Measurements from ENCODE around the gene DIRAS1. TPM values are rescaled to one million over a fixed set of nuclear protein-coding genes. Genes with fewer than 3 reads are reported as not detected.

The DIRAS1 gene
- total and polyA plus RNA-seq, 4 donors, result 0.01 to 0.09 (median 0.08) TPM; not detected in 1

DNA sequence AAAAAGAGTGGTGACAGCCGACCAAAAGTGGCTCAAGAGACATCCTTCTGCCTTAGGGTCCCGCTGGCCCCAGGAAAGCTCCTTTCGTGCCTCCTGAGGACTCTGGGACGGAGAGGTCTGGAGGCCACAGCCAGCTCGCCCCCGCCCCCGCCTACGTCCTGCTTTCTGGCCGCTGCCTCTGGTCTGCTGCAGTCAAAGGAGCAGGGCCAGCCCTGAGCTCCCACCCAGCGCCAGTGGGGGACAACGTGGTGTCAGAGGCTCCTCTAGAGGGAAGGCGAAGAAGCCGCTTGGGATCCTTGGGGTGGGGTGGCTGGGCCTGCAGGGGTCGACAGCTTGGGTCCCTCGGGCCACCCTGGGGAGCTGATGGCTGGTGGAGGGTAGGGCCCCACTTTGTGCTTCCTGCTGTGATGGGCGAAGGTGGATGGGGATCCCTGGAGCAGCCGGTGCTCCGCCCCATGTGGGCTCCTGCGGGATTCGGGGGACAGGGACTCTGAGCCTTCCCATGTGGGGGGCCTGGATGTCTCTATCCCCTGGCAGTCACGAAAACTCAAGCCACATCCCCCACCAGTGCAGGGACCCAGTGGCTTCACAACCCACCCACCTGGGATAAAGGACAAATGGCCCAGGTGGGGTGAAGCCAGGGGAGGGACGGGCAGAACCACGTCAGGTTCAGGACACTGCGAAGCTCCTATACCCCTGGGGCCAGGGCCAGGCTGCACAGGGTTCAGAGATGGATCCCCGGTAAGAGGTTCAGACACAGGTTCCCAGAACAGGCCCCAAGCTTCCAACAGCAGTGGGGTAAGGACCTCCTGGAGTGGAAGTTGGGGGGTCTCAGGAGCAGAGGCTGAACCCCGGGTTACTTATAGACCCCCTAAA, 9.0 kb upstream of the DIRAS1 start:
- no peak for DNase-seq (ENCODE audit: low spot score)
- no peak overlapping the region for H3K9ac ChIP-seq (ENCODE audit: low read depth in 1 of 2, low read length in 2 of 2)
- no peak overlapping the region for H3K27ac ChIP-seq (ENCODE audit: low read depth in 1 of 2, low read length in 2 of 2)
- H3K4me3 ChIP-seq (ENCODE audit: low read depth in 1 of 3, low read length in 3 of 3), result no peak overlapping the region
- no peaks in the 10 kb centered on the region for H3K4me1 ChIP-seq (ENCODE audit: control insufficient read depth in 4 of 4, insufficient read depth in 4 of 4, low read length in 3 of 4)
- H3K36me3 ChIP-seq (ENCODE audit: control insufficient read depth in 4 of 4, insufficient read depth in 3 of 4, low read depth in 1 of 4, low read length in 3 of 4), result peaks cover 0 to 12% (median 3%) of the 10 kb centered on the region in 4 donors
- no peaks in the 10 kb centered on the region for H3K27me3 ChIP-seq (ENCODE audit: control insufficient read depth in 4 of 4, insufficient read depth in 4 of 4, low read length in 3 of 4)
- WGBS, result 92% methylated on average over 26 of the region's 26 CpGs
- TF ChIP-seq TAF1 (conservative IDR thresholded peaks at IDR 0.05), result no peak
- TF ChIP-seq, protein P1, sequence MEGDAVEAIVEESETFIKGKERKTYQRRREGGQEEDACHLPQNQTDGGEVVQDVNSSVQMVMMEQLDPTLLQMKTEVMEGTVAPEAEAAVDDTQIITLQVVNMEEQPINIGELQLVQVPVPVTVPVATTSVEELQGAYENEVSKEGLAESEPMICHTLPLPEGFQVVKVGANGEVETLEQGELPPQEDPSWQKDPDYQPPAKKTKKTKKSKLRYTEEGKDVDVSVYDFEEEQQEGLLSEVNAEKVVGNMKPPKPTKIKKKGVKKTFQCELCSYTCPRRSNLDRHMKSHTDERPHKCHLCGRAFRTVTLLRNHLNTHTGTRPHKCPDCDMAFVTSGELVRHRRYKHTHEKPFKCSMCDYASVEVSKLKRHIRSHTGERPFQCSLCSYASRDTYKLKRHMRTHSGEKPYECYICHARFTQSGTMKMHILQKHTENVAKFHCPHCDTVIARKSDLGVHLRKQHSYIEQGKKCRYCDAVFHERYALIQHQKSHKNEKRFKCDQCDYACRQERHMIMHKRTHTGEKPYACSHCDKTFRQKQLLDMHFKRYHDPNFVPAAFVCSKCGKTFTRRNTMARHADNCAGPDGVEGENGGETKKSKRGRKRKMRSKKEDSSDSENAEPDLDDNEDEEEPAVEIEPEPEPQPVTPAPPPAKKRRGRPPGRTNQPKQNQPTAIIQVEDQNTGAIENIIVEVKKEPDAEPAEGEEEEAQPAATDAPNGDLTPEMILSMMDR (IDR thresholded peaks at IDR 0.05; ENCODE audit: low read depth, low read length, missing input control), result no peak
- no peak for TF ChIP-seq HNF4A (conservative IDR thresholded peaks at IDR 0.05)
- TF ChIP-seq NR2F2 (IDR thresholded peaks at IDR 0.05), result no peak
- no peak for TF ChIP-seq JUND (IDR thresholded peaks at IDR 0.05)
- H3K9me3 ChIP-seq (ENCODE audit: control insufficient read depth in 4 of 4, low read length in 3 of 4), result no peaks in the 10 kb centered on the region

DNA sequence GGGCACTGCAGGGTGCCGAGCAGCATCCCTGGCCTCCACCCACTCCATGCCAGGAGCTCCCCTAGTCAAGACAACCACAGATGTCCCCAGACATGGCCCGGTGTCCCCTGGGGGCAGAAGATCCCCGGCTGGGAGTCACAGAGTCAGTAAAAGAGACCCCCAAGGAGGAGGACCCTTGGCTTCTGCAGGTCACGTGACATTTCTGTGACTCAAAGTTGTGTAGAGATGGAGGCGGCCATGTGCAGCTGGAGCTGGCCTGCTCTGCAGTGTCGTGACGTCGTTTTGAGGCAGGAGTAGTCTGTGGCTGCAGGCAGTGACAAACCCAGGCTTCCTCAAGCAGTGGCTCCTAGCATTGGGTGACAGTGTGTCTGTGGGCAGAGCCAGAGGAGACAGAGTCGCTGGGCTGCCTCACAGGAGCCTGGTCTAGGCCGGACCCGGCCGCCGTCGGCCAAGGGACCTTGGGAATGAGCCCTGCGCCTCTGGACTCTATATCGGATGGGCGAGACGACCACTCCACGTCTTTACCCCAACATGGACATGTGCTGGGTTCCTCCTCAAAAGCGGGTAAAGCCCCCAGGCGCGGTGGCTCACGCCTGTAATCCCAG, 7.7 kb upstream of the DIRAS1 start:
- H3K27ac ChIP-seq (ENCODE audit: low read depth in 1 of 2, low read length in 2 of 2), result no peak overlapping the region
- H3K36me3 ChIP-seq (ENCODE audit: control insufficient read depth in 4 of 4, insufficient read depth in 3 of 4, low read depth in 1 of 4, low read length in 3 of 4), result peaks cover 0 to 3% (median under 1%) of the 10 kb centered on the region in 4 donors
- 86% methylated on average over 23 of the region's 23 CpGs for WGBS
- TF ChIP-seq HNF4A (conservative IDR thresholded peaks at IDR 0.05) (no peak), RAD21 (IDR thresholded peaks at IDR 0.05) (no peak), JUND (IDR thresholded peaks at IDR 0.05) (no peak), FOXA2 (IDR thresholded peaks at IDR 0.05) (no peak)
- TF ChIP-seq, protein P2, sequence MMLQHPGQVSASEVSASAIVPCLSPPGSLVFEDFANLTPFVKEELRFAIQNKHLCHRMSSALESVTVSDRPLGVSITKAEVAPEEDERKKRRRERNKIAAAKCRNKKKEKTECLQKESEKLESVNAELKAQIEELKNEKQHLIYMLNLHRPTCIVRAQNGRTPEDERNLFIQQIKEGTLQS (IDR thresholded peaks at IDR 0.05), result no peak
- TF ChIP-seq, protein P3, sequence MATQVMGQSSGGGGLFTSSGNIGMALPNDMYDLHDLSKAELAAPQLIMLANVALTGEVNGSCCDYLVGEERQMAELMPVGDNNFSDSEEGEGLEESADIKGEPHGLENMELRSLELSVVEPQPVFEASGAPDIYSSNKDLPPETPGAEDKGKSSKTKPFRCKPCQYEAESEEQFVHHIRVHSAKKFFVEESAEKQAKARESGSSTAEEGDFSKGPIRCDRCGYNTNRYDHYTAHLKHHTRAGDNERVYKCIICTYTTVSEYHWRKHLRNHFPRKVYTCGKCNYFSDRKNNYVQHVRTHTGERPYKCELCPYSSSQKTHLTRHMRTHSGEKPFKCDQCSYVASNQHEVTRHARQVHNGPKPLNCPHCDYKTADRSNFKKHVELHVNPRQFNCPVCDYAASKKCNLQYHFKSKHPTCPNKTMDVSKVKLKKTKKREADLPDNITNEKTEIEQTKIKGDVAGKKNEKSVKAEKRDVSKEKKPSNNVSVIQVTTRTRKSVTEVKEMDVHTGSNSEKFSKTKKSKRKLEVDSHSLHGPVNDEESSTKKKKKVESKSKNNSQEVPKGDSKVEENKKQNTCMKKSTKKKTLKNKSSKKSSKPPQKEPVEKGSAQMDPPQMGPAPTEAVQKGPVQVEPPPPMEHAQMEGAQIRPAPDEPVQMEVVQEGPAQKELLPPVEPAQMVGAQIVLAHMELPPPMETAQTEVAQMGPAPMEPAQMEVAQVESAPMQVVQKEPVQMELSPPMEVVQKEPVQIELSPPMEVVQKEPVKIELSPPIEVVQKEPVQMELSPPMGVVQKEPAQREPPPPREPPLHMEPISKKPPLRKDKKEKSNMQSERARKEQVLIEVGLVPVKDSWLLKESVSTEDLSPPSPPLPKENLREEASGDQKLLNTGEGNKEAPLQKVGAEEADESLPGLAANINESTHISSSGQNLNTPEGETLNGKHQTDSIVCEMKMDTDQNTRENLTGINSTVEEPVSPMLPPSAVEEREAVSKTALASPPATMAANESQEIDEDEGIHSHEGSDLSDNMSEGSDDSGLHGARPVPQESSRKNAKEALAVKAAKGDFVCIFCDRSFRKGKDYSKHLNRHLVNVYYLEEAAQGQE (IDR thresholded peaks at IDR 0.05), result no peak
- no peaks in the 10 kb centered on the region for H3K27me3 ChIP-seq (ENCODE audit: control insufficient read depth in 4 of 4, insufficient read depth in 4 of 4, low read length in 3 of 4)
- no peak overlapping the region for H3K9ac ChIP-seq (ENCODE audit: low read depth in 1 of 2, low read length in 2 of 2)
- no peaks in the 10 kb centered on the region for H3K9me3 ChIP-seq (ENCODE audit: control insufficient read depth in 4 of 4, low read length in 3 of 4)
- DNase-seq (ENCODE audit: low spot score), result no peak
- H3K4me3 ChIP-seq (ENCODE audit: low read depth in 1 of 3, low read length in 3 of 3), result no peak overlapping the region
- no peaks in the 10 kb centered on the region for H3K4me1 ChIP-seq (ENCODE audit: control insufficient read depth in 4 of 4, insufficient read depth in 4 of 4, low read length in 3 of 4)

DNA sequence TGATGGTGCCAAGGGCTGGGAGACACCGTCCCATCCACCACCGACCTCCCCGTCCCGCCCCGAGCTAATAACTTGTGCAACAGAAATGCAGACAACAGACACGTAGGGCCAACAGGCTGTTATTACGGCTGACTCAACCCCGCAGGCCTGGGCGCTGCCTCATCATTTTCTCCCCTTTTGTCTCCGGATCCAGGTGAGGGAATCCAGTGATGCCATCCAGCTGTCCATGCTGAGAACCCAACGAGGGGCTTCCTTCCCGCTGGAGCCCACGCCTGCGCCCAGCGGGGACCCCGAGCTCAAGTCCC, 6.4 kb upstream of the DIRAS1 start:
- Histone ChIP-seq H3K9me3 (ENCODE audit: control insufficient read depth in 4 of 4, low read length in 3 of 4) (no peaks in the 10 kb centered on the region), H3K27me3 (ENCODE audit: control insufficient read depth in 4 of 4, insufficient read depth in 4 of 4, low read length in 3 of 4) (no peaks in the 10 kb centered on the region), H3K36me3 (ENCODE audit: control insufficient read depth in 4 of 4, insufficient read depth in 3 of 4, low read depth in 1 of 4, low read length in 3 of 4) (peaks cover 0 to 2% (median under 1%) of the 10 kb centered on the region in 4 donors), H3K27ac (ENCODE audit: low read depth in 1 of 2, low read length in 2 of 2) (no peak overlapping the region), H3K9ac (ENCODE audit: low read depth in 1 of 2, low read length in 2 of 2) (no peak overlapping the region), H3K4me3 (ENCODE audit: low read depth in 1 of 3, low read length in 3 of 3) (no peak overlapping the region), H3K4me1 (ENCODE audit: control insufficient read depth in 4 of 4, insufficient read depth in 4 of 4, low read length in 3 of 4) (no peaks in the 10 kb centered on the region)
- WGBS, result 68% methylated on average over 16 of the region's 16 CpGs
- no peak for TF ChIP-seq EGR1 (IDR thresholded peaks at IDR 0.05; ENCODE audit: low read depth in 2 of 2)
- TF ChIP-seq, protein P1 (IDR thresholded peaks at IDR 0.05; ENCODE audit: low read depth, low read length, missing input control), result no peak
- TF ChIP-seq, protein P2 (IDR thresholded peaks at IDR 0.05), result no peak
- no peak for TF ChIP-seq HNF4A (conservative IDR thresholded peaks at IDR 0.05)
- TF ChIP-seq FOXA1 (IDR thresholded peaks at IDR 0.05), result no peak
- no peak for TF ChIP-seq RXRA (IDR thresholded peaks at IDR 0.05)
- TF ChIP-seq, protein P4, sequence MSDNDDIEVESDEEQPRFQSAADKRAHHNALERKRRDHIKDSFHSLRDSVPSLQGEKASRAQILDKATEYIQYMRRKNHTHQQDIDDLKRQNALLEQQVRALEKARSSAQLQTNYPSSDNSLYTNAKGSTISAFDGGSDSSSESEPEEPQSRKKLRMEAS (IDR thresholded peaks at IDR 0.05), result no peak
- TF ChIP-seq RAD21 (IDR thresholded peaks at IDR 0.05), result no peak
- no peak for TF ChIP-seq JUND (IDR thresholded peaks at IDR 0.05)
- TF ChIP-seq HNF4G (IDR thresholded peaks at IDR 0.05), result no peak
- no peak for TF ChIP-seq TAF1 (conservative IDR thresholded peaks at IDR 0.05)
- TF ChIP-seq FOXA2 (IDR thresholded peaks at IDR 0.05), result no peak
- no peak for TF ChIP-seq GABPA (IDR thresholded peaks at IDR 0.05 in 1 of 2, conservative IDR thresholded peaks at IDR 0.05 in 1 of 2)
- no peak for TF ChIP-seq NR2F2 (IDR thresholded peaks at IDR 0.05)
- no peak for TF ChIP-seq YY1 (IDR thresholded peaks at IDR 0.05)
- TF ChIP-seq SP1 (IDR thresholded peaks at IDR 0.05), result no peak
- no peak for DNase-seq (ENCODE audit: low spot score)

Data from liver (tissue), 9 donors.